K562 (cell line): ENCODE measurements around the gene CSF1. TPM values are rescaled to one million over a fixed set of nuclear protein-coding genes. Genes with fewer than 3 reads are reported as not detected.

Experiments
- ATAC-seq: fragments of 200-7000 bp; cut with Tn5 transposase; 3 replicates; pipeline ENCODE4 v1.9.1; 2020; ENCODE audit warnings: moderate library complexity
- BruUV-seq: library from RNA; stranded (reverse); fragments of 400-500 nt; replicated peaks from 2 replicates; lab custom pipeline; 2021; lab: Mats Ljungman, UMichigan
- CTCF ChIA-PET: fragments of 300-600 bp; formaldehyde crosslinking; extraction: SDS; loops from one replicate; lab custom pipeline; 2021; ENCODE audit warnings: low intra/inter-chr PET ratio; lab: Yijun Ruan, JAX
- POLR2A ChIA-PET: fragments of 300-600, 350-650 bp; sonication (Branson Sonifier 250); formaldehyde crosslinking; extraction: SDS; loops from one replicate; lab custom pipeline; 2021; ENCODE audit warnings: antibody characterized with exemption, inconsistent platforms; lab: Yijun Ruan, JAX
- DNase-seq, 4 experiments: peaks; one replicate each; pipeline versions ENCODE4 v3.0.0 to v3.0.0-alpha.2; 2011 to 2018; ENCODE audit warnings: low spot score in 3 of 4, mixed read lengths in 3 of 4; ENCODE audit errors: extremely low read depth in 1 of 4
- FAIRE-seq: peaks from 2 replicates; lab custom pipeline; 2011; peaks lifted over from hg19 to GRCh38; lab: Jason Lieb, UNC
- H2AFZ ChIP-seq: 2 replicates; pipeline ENCODE4 v1.6.0; 2011; ENCODE audit warnings: low read depth, low read length, control low read depth, inconsistent platforms
- H3K27ac ChIP-seq: fragments of 200-600 bp; 3 replicates; pipeline ENCODE4 v1.8.0; 2011; ENCODE audit warnings: low read depth, mild to moderate bottlenecking, control low read depth, inconsistent platforms, low read length, moderate library complexity, mixed read lengths; ENCODE audit errors: extremely low read depth
- H3K27me3 ChIP-seq, 2 experiments: fragments of 300-600 bp in 1 of 2; 2 replicates in 1 of 2; 3 replicates in 1 of 2; pipeline versions ENCODE4 v1.6.0 to v1.8.0; 2011; ENCODE audit warnings: inconsistent platforms in 2 of 2, low read length in 2 of 2, mild to moderate bottlenecking in 1 of 2, mixed read lengths in 1 of 2, moderate library complexity in 1 of 2; ENCODE audit not compliant: control insufficient read depth in 2 of 2, insufficient read depth in 2 of 2
- H3K36me3 ChIP-seq: fragments of 300-600 bp; 3 replicates; pipeline ENCODE4 v1.8.0; 2011; ENCODE audit warnings: mild to moderate bottlenecking, low read length, inconsistent platforms; ENCODE audit not compliant: control insufficient read depth, insufficient read depth
- H3K4me1 ChIP-seq, 2 experiments: fragments of 200-600 bp in 1 of 2; replicated peaks in 1 of 2; 2 replicates in 1 of 2; 3 replicates in 1 of 2; pipeline versions ENCODE4 v1.5.1 to v1.8.0; 2011; ENCODE audit warnings: inconsistent platforms in 2 of 2, low read length in 2 of 2, mild to moderate bottlenecking in 1 of 2, mixed read lengths in 1 of 2, moderate library complexity in 1 of 2; ENCODE audit not compliant: control insufficient read depth in 2 of 2, insufficient read depth in 2 of 2
- H3K4me2 ChIP-seq: 2 replicates; pipeline ENCODE4 v1.6.1; 2011; ENCODE audit warnings: low read length, control low read depth, inconsistent platforms, mixed read lengths; ENCODE audit not compliant: insufficient read depth
- H3K4me3 ChIP-seq: fragments of 200-600 bp; sonication (generic), shearing (Covaris generic); 2 replicates; pipeline ENCODE4 v1.5.1; 2016; ENCODE audit warnings: control low read depth, inconsistent platforms
- H3K79me2 ChIP-seq: fragments of 200-600 bp; 3 replicates; pipeline ENCODE4 v1.8.0; 2011; ENCODE audit warnings: low read length, inconsistent platforms; ENCODE audit not compliant: control insufficient read depth, insufficient read depth
- H3K9ac ChIP-seq, 2 experiments: 2 replicates each; pipeline versions ENCODE4 v1.6.0 to v1.6.1; 2011; ENCODE audit warnings: low read depth in 2 of 2, low read length in 2 of 2, control low read depth in 1 of 2, inconsistent platforms in 1 of 2, mild to moderate bottlenecking in 1 of 2, mixed read lengths in 1 of 2; ENCODE audit not compliant: insufficient read depth in 1 of 2
- H3K9me1 ChIP-seq: one replicate; pipeline ENCODE4 v1.6.0; 2011; ENCODE audit warnings: inconsistent platforms, mild to moderate bottlenecking, low read length, moderate library complexity; ENCODE audit not compliant: control insufficient read depth, insufficient read depth
- H3K9me3 ChIP-seq: replicated peaks from 2 replicates; pipeline ENCODE4 v1.5.1; 2011; ENCODE audit warnings: low read depth, low read length, inconsistent platforms; ENCODE audit not compliant: control insufficient read depth, insufficient read depth
- H4K20me1 ChIP-seq: replicated peaks from 2 replicates; pipeline ENCODE4 v1.6.1; 2011; ENCODE audit warnings: low read length, inconsistent platforms, mixed read lengths; ENCODE audit not compliant: control insufficient read depth, insufficient read depth
- ILF3 ChIP-seq: fragments of 450-650 bp; IDR thresholded peaks from 2 replicates; pipeline ENCODE4 v1.6.1; 2018; ENCODE audit warnings: antibody characterized with exemption, mild to moderate bottlenecking, moderate library complexity, borderline replicate concordance
- L3MBTL2 ChIP-seq: fragments of 450-650 bp; IDR thresholded peaks from 2 replicates; pipeline ENCODE4 v1.6.1; 2016; ENCODE audit warnings: mild to moderate bottlenecking, moderate library complexity
- NFIC ChIP-seq: fragments of 450-650 bp; IDR thresholded peaks from 2 replicates; pipeline ENCODE4 v1.6.1; 2017; ENCODE audit warnings: mild to moderate bottlenecking, inconsistent platforms
- PHF8 ChIP-seq: fragments of 200-600 bp; sonication (generic); IDR thresholded peaks from 2 replicates; pipeline ENCODE4 v1.6.1; 2012; ENCODE audit warnings: mixed run types, mild to moderate bottlenecking, inconsistent platforms, low read length, moderate library complexity, borderline replicate concordance
- USF2 ChIP-seq: sonication (generic); formaldehyde crosslinking; IDR thresholded peaks from 2 replicates; pipeline ENCODE4 v1.5.0; 2020; ENCODE audit warnings: missing genetic modification reagents
- ZBTB34 ChIP-seq: fragments of 250-450 bp; sonication (Bioruptor Pico); IDR thresholded peaks from 2 replicates; pipeline ENCODE4 v1.8.0; 2021; ENCODE audit warnings: mild to moderate bottlenecking, moderate library complexity
- ZC3H11A ChIP-seq: IDR thresholded peaks from 2 replicates; pipeline ENCODE4 v1.6.1; 2012; ENCODE audit warnings: low read depth, low read length, improper control_type of control experiment
- WGBS: fragments of 100-300 bp; shearing (Covaris generic); methylation state at CpG from one replicate; pipeline ENCODE4 v1.1.6; 2016; ENCODE audit warnings: low coverage, mixed read lengths; ENCODE audit not compliant: insufficient coverage; ENCODE audit errors: missing lambda C conversion rate; 5-methylcytosine and 5-hydroxymethylcytosine counted together
- in situ Hi-C: fragments of 300-500 bp; cut with MboI; formaldehyde crosslinking; loops from 4 replicates; pipeline ENCODE4 v1.15.0; 2018; ENCODE audit warnings: inconsistent platforms, mixed read lengths
- intact Hi-C: fragments of 100-400 bp; cut with micrococcal nuclease; formaldehyde crosslinking; loops from 2 replicates; pipeline ENCODE4 v1.14.2; 2022
- polyA plus RNA-seq, 8 experiments: library from polyadenylated mRNA; depleted of rRNA in 4 of 8; stranded (reverse) in 5 of 8; unstranded in 3 of 8; fragments of >200 nt; fragmentation: Nextera tagmentation in 2 of 8; fragmentation: Illumina TruSeq in 1 of 8; extraction: Ambion mirVana in 2 of 8; extraction: Trizol in 1 of 8; gene quantifications; 2 replicates each; pipeline versions ENCODE4 v1.2.1 to v1.2.3, GENCODE V29; 2011 to 2014; ENCODE audit warnings: inconsistent platforms in 1 of 8, missing spikeins in 1 of 8
- total RNA-seq, 7 experiments: library from RNA; depleted of rRNA in 6 of 7; stranded (reverse); fragments of >200 nt in 6 of 7; fragmentation: Illumina TruSeq in 2 of 7; extraction: Trizol in 2 of 7; gene quantifications; 2 replicates each; pipeline versions ENCODE4 v1.2.1 to v1.2.3, GENCODE V29; 2011 to 2021; ENCODE audit warnings: low replicate concordance in 1 of 7
- TF ChIP-seq, protein P1 (sequence below): fragments of 450-650 bp; IDR thresholded peaks from 2 replicates; pipeline ENCODE4 v1.6.1; 2016; ENCODE audit warnings: mild to moderate bottlenecking, moderate library complexity

The CSF1 gene
- total and polyA plus RNA-seq, 9 of the 15 experiments (the other 6 are each of a cell fraction or from before 2014, with no cell fraction given) = 0.18 to 11.8 (median 2.8) TPM

DNA sequence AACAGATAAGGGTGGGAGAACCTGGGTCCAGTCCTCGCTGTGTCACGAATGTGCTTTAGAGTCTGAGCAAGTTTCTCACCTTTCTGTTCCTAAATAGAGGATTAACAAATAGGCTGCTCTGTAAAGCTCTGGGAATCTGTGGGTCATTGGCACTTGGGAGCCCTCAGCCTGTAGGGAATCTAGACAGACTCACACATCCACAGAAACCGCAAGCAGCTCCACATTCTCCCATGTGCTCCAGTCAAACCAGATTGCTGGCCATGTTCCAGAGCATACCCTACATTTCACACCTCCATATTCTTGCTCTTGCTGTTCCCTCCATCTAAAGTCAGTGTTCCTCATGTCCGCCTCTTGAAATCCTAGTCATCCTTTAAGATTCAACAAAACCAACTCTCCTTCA lies 66.1 kb downstream of the CSF1 start:
- H3K79me2 ChIP-seq = no peaks in the 10 kb centered on the region
- WGBS = 41% methylated on average over 4 of the region's 4 CpGs
- no peaks in the 10 kb centered on the region for H3K9me1 ChIP-seq
- POLR2A ChIA-PET = interaction anchor here (0.7 to 1.5 kb wide), 2 partner anchors 9 to 189 kb away, joined by 3 to 4 read pairs; no protein-coding TSS in a partner anchor
- FAIRE-seq = no peak
- peak; percentile 47 for TF ChIP-seq NFIC
- TF ChIP-seq PHF8 = no peak
- no peak for TF ChIP-seq USF2 (CRISPR knock-in tag)
- TF ChIP-seq ILF3 = no peak
- peak; percentile 56; the same call in 1 of the 2 replicates for TF ChIP-seq L3MBTL2
- TF ChIP-seq ZBTB34 = no peak
- TF ChIP-seq, protein P1, sequence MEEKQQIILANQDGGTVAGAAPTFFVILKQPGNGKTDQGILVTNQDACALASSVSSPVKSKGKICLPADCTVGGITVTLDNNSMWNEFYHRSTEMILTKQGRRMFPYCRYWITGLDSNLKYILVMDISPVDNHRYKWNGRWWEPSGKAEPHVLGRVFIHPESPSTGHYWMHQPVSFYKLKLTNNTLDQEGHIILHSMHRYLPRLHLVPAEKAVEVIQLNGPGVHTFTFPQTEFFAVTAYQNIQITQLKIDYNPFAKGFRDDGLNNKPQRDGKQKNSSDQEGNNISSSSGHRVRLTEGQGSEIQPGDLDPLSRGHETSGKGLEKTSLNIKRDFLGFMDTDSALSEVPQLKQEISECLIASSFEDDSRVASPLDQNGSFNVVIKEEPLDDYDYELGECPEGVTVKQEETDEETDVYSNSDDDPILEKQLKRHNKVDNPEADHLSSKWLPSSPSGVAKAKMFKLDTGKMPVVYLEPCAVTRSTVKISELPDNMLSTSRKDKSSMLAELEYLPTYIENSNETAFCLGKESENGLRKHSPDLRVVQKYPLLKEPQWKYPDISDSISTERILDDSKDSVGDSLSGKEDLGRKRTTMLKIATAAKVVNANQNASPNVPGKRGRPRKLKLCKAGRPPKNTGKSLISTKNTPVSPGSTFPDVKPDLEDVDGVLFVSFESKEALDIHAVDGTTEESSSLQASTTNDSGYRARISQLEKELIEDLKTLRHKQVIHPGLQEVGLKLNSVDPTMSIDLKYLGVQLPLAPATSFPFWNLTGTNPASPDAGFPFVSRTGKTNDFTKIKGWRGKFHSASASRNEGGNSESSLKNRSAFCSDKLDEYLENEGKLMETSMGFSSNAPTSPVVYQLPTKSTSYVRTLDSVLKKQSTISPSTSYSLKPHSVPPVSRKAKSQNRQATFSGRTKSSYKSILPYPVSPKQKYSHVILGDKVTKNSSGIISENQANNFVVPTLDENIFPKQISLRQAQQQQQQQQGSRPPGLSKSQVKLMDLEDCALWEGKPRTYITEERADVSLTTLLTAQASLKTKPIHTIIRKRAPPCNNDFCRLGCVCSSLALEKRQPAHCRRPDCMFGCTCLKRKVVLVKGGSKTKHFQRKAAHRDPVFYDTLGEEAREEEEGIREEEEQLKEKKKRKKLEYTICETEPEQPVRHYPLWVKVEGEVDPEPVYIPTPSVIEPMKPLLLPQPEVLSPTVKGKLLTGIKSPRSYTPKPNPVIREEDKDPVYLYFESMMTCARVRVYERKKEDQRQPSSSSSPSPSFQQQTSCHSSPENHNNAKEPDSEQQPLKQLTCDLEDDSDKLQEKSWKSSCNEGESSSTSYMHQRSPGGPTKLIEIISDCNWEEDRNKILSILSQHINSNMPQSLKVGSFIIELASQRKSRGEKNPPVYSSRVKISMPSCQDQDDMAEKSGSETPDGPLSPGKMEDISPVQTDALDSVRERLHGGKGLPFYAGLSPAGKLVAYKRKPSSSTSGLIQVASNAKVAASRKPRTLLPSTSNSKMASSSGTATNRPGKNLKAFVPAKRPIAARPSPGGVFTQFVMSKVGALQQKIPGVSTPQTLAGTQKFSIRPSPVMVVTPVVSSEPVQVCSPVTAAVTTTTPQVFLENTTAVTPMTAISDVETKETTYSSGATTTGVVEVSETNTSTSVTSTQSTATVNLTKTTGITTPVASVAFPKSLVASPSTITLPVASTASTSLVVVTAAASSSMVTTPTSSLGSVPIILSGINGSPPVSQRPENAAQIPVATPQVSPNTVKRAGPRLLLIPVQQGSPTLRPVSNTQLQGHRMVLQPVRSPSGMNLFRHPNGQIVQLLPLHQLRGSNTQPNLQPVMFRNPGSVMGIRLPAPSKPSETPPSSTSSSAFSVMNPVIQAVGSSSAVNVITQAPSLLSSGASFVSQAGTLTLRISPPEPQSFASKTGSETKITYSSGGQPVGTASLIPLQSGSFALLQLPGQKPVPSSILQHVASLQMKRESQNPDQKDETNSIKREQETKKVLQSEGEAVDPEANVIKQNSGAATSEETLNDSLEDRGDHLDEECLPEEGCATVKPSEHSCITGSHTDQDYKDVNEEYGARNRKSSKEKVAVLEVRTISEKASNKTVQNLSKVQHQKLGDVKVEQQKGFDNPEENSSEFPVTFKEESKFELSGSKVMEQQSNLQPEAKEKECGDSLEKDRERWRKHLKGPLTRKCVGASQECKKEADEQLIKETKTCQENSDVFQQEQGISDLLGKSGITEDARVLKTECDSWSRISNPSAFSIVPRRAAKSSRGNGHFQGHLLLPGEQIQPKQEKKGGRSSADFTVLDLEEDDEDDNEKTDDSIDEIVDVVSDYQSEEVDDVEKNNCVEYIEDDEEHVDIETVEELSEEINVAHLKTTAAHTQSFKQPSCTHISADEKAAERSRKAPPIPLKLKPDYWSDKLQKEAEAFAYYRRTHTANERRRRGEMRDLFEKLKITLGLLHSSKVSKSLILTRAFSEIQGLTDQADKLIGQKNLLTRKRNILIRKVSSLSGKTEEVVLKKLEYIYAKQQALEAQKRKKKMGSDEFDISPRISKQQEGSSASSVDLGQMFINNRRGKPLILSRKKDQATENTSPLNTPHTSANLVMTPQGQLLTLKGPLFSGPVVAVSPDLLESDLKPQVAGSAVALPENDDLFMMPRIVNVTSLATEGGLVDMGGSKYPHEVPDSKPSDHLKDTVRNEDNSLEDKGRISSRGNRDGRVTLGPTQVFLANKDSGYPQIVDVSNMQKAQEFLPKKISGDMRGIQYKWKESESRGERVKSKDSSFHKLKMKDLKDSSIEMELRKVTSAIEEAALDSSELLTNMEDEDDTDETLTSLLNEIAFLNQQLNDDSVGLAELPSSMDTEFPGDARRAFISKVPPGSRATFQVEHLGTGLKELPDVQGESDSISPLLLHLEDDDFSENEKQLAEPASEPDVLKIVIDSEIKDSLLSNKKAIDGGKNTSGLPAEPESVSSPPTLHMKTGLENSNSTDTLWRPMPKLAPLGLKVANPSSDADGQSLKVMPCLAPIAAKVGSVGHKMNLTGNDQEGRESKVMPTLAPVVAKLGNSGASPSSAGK = 0 out of 2 replicates have a peak, but pooled peaks have one; percentile 38
- no peak for TF ChIP-seq ZC3H11A
- no peak for ATAC-seq
- peak overlapping the region; percentile 59 for H2AFZ ChIP-seq
- no peak overlapping the region for H3K4me3 ChIP-seq
- H3K27me3 ChIP-seq = no peaks in the 10 kb centered on the region
- CTCF ChIA-PET = no interaction called here
- no peak overlapping the region for H3K9ac ChIP-seq
- no peak for DNase-seq
- BruUV-seq = no TSS peak
- no peaks in the 10 kb centered on the region for H4K20me1 ChIP-seq
- H3K4me1 ChIP-seq = peaks cover 21 to 24% of the 10 kb centered on the region in 2 experiments
- intact Hi-C loops (no loop called here), in situ Hi-C loops (no loop called here)
- H3K9me3 ChIP-seq = 0 out of 2 replicates have a peak, but pooled peaks cover 3% of the 10 kb centered on the region
- H3K36me3 ChIP-seq = no peaks in the 10 kb centered on the region
- no peak overlapping the region for H3K27ac ChIP-seq
- H3K4me2 ChIP-seq = no peak overlapping the region
